ENCODE results near the gene ITK. TPM values are rescaled to one million over a fixed set of nuclear protein-coding genes. Genes with fewer than 3 reads are reported as not detected.

The ITK gene
- total and polyA plus RNA-seq, 5 donors from 2014 or later = 146 to 550 (median 169) TPM

- no peaks in the 10 kb centered on the region for H3K27me3 Mint-ChIP-seq
- H3K36me3 Mint-ChIP-seq = peaks cover 78% of the 10 kb centered on the region
- H3K4me3 ChIP-seq (ENCODE audit: low read depth, low read length) = peak overlapping the region; percentile 100
- no peaks in the 10 kb centered on the region for H3K27me3 ChIP-seq (ENCODE audit: control insufficient read depth, insufficient read depth, low read length)
- H3K9me3 ChIP-seq (ENCODE audit: control insufficient read depth in 2 of 2, low read length in 2 of 2) = no peaks in the 10 kb centered on the region
- peak overlapping the region; percentile 95 to 99 (median 99) for H3K4me3 Mint-ChIP-seq
- peaks cover 21 to 61% (median 39%) of the 10 kb centered on the region in 4 donors for H3K4me1 Mint-ChIP-seq
- H3K27ac ChIP-seq (ENCODE audit: insufficient read depth, low read length, poor library complexity, severe bottlenecking) = peak overlapping the region; percentile 90
- peak overlapping the region; percentile 84 to 96 (median 96) for H3K27ac Mint-ChIP-seq
- H3K4me1 ChIP-seq (ENCODE audit: control insufficient read depth, insufficient read depth, low read length, poor library complexity, severe bottlenecking) = peaks cover 75% of the 10 kb centered on the region
- DNase-seq (no peak), ATAC-seq (ENCODE audit: low read depth in 2 of 2) (no peak)
- peaks cover 79% of the 10 kb centered on the region for H3K36me3 ChIP-seq (ENCODE audit: control insufficient read depth, insufficient read depth, low read length)
- peaks cover 0 to 2% (median 0%) of the 10 kb centered on the region in 7 donors for H3K9me3 Mint-ChIP-seq
These were observed 5.8 kb downstream of the ITK start for GRCh38 chr5:157186309-157187045.

GRCh38 chr5:157187046-157187754, 6.6 kb downstream of the ITK start:
- ATAC-seq (ENCODE audit: low read depth in 2 of 2) = peak in 1 of 2 donors; percentile 9
- H3K27ac Mint-ChIP-seq = peak overlapping the region; percentile 84 to 97 (median 96)
- H3K4me3 ChIP-seq (ENCODE audit: low read depth, low read length) = peak overlapping the region; percentile 100

GRCh38 chr5:157188270-157188669, 7.6 kb downstream of the ITK start:
- H3K9me3 ChIP-seq (ENCODE audit: control insufficient read depth in 2 of 2, low read length in 2 of 2) = no peaks in the 10 kb centered on the region
- H3K36me3 ChIP-seq (ENCODE audit: control insufficient read depth, insufficient read depth, low read length) = peaks cover 79% of the 10 kb centered on the region
- ATAC-seq (ENCODE audit: low read depth in 2 of 2) (peak in 1 of 2 donors; percentile 24), DNase-seq (no peak)
- H3K4me1 Mint-ChIP-seq = peaks cover 29 to 77% (median 55%) of the 10 kb centered on the region in 4 donors
- peaks cover 93% of the 10 kb centered on the region for H3K4me1 ChIP-seq (ENCODE audit: control insufficient read depth, insufficient read depth, low read length, poor library complexity, severe bottlenecking)
- peaks cover 78% of the 10 kb centered on the region for H3K36me3 Mint-ChIP-seq
- no peaks in the 10 kb centered on the region for H3K27me3 Mint-ChIP-seq
- H3K27ac Mint-ChIP-seq = peak overlapping the region; percentile 84 to 97 (median 96)
- peaks cover 0 to 2% (median 0%) of the 10 kb centered on the region in 7 donors for H3K9me3 Mint-ChIP-seq
- no peaks in the 10 kb centered on the region for H3K27me3 ChIP-seq (ENCODE audit: control insufficient read depth, insufficient read depth, low read length)
- H3K27ac ChIP-seq (ENCODE audit: insufficient read depth, low read length, poor library complexity, severe bottlenecking) = peak overlapping the region; percentile 90
- peak overlapping the region; percentile 100 for H3K4me3 ChIP-seq (ENCODE audit: low read depth, low read length)
- peak overlapping the region; percentile 95 to 99 (median 99) for H3K4me3 Mint-ChIP-seq

More at GRCh38 chr5:157187046-157187754, 6.6 kb downstream of the ITK start:
- Mint-ChIP-seq H3K4me3 (peak overlapping the region; percentile 95 to 99 (median 99)), H3K4me1 (peaks cover 27 to 68% (median 46%) of the 10 kb centered on the region in 4 donors), H3K9me3 (peaks cover 0 to 2% (median 0%) of the 10 kb centered on the region in 7 donors), H3K36me3 (peaks cover 78% of the 10 kb centered on the region), H3K27me3 (no peaks in the 10 kb centered on the region)
- no peak for DNase-seq
- Histone ChIP-seq H3K27ac (ENCODE audit: insufficient read depth, low read length, poor library complexity, severe bottlenecking) (peak overlapping the region; percentile 90), H3K27me3 (ENCODE audit: control insufficient read depth, insufficient read depth, low read length) (no peaks in the 10 kb centered on the region), H3K9me3 (ENCODE audit: control insufficient read depth in 2 of 2, low read length in 2 of 2) (no peaks in the 10 kb centered on the region), H3K4me1 (ENCODE audit: control insufficient read depth, insufficient read depth, low read length, poor library complexity, severe bottlenecking) (peaks cover 82% of the 10 kb centered on the region), H3K36me3 (ENCODE audit: control insufficient read depth, insufficient read depth, low read length) (peaks cover 74% of the 10 kb centered on the region)

GRCh38 chr5:157189223-157189622, 8.6 kb downstream of the ITK start:
- H3K36me3 ChIP-seq (ENCODE audit: control insufficient read depth, insufficient read depth, low read length) = peaks cover 71% of the 10 kb centered on the region
- DNase-seq (peak in 1 of 3 donors; percentile 57), ATAC-seq (ENCODE audit: low read depth in 2 of 2) (peak in 1 of 2 donors; percentile 15)
- Mint-ChIP-seq H3K4me1 (peaks cover 39 to 86% (median 64%) of the 10 kb centered on the region in 4 donors), H3K27ac (peak overlapping the region; percentile 84 to 97 (median 96)), H3K36me3 (peaks cover 76% of the 10 kb centered on the region), H3K27me3 (no peaks in the 10 kb centered on the region), H3K4me3 (peak overlapping the region; percentile 95 to 99 (median 99)), H3K9me3 (peaks cover 0 to 2% (median 0%) of the 10 kb centered on the region in 7 donors)
- H3K27ac ChIP-seq (ENCODE audit: insufficient read depth, low read length, poor library complexity, severe bottlenecking) = peak overlapping the region; percentile 90
- peak overlapping the region; percentile 100 for H3K4me3 ChIP-seq (ENCODE audit: low read depth, low read length)
- H3K9me3 ChIP-seq (ENCODE audit: control insufficient read depth in 2 of 2, low read length in 2 of 2) = no peaks in the 10 kb centered on the region
- H3K4me1 ChIP-seq (ENCODE audit: control insufficient read depth, insufficient read depth, low read length, poor library complexity, severe bottlenecking) = peaks cover 99% of the 10 kb centered on the region
- no peaks in the 10 kb centered on the region for H3K27me3 ChIP-seq (ENCODE audit: control insufficient read depth, insufficient read depth, low read length)

- peaks cover 98% of the 10 kb centered on the region for H3K4me1 ChIP-seq (ENCODE audit: control insufficient read depth, insufficient read depth, low read length, poor library complexity, severe bottlenecking)
- peak; percentile 23 to 78 (median 74) for DNase-seq
These were observed 13.2 kb downstream of the ITK start for GRCh38 chr5:157193699-157194424.

DNA sequence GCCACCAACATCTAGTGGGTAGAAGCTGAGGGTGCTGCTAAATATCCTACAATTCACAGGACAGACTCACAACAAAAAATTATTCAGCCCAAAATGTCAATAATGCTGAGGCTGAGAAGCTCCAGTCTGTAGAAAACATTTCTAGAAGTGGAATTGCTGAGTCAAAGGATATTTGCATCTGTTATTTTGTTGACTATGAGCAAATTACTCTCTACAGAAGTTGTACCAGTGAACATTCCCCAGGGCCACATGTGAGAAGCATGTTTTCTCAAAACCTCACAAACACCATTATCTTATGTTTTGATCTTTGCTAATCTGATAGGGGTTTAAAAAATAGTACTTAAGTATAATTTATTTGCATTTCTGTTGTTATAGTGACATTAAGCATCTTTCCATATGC, 15.4 kb downstream of the ITK start:
- peak overlapping the region; percentile 100 for H3K4me3 ChIP-seq (ENCODE audit: low read depth, low read length)
- H3K4me1 ChIP-seq (ENCODE audit: control insufficient read depth, insufficient read depth, low read length, poor library complexity, severe bottlenecking) = peaks cover 98% of the 10 kb centered on the region
- H3K9me3 ChIP-seq (ENCODE audit: control insufficient read depth in 2 of 2, low read length in 2 of 2) = no peaks in the 10 kb centered on the region
- H3K27ac ChIP-seq (ENCODE audit: insufficient read depth, low read length, poor library complexity, severe bottlenecking) = peak overlapping the region; percentile 90
- Mint-ChIP-seq H3K9me3 (no peaks in the 10 kb centered on the region), H3K4me1 (peaks cover 61 to 95% (median 77%) of the 10 kb centered on the region in 4 donors), H3K36me3 (peaks cover 74% of the 10 kb centered on the region), H3K4me3 (peak overlapping the region; percentile 69 to 93 (median 80)), H3K27me3 (no peaks in the 10 kb centered on the region), H3K27ac (peak overlapping the region; percentile 15 to 93 (median 92))
- peaks cover 68% of the 10 kb centered on the region for H3K36me3 ChIP-seq (ENCODE audit: control insufficient read depth, insufficient read depth, low read length)
- ATAC-seq (ENCODE audit: low read depth in 2 of 2) (peak in 1 of 2 donors; percentile 19), DNase-seq (peak; percentile 31 to 68 (median 67))
- H3K27me3 ChIP-seq (ENCODE audit: control insufficient read depth, insufficient read depth, low read length) = no peaks in the 10 kb centered on the region

More at GRCh38 chr5:157193699-157194424, 13.2 kb downstream of the ITK start:
- Mint-ChIP-seq H3K27ac (peak overlapping the region; percentile 93 to 96 (median 95)), H3K4me3 (peak overlapping the region; percentile 87 to 95 (median 92)), H3K4me1 (peaks cover 59 to 92% (median 76%) of the 10 kb centered on the region in 4 donors), H3K27me3 (no peaks in the 10 kb centered on the region), H3K36me3 (peaks cover 75% of the 10 kb centered on the region), H3K9me3 (peaks cover 0 to 2% (median 0%) of the 10 kb centered on the region in 7 donors)
- no peaks in the 10 kb centered on the region for H3K27me3 ChIP-seq (ENCODE audit: control insufficient read depth, insufficient read depth, low read length)
- H3K36me3 ChIP-seq (ENCODE audit: control insufficient read depth, insufficient read depth, low read length) = peaks cover 64% of the 10 kb centered on the region
- no peaks in the 10 kb centered on the region for H3K9me3 ChIP-seq (ENCODE audit: control insufficient read depth in 2 of 2, low read length in 2 of 2)
- H3K4me3 ChIP-seq (ENCODE audit: low read depth, low read length) = peak overlapping the region; percentile 100
- H3K27ac ChIP-seq (ENCODE audit: insufficient read depth, low read length, poor library complexity, severe bottlenecking) = peak overlapping the region; percentile 90
- ATAC-seq (ENCODE audit: low read depth in 2 of 2) = peak; percentile 54 to 58

DNA sequence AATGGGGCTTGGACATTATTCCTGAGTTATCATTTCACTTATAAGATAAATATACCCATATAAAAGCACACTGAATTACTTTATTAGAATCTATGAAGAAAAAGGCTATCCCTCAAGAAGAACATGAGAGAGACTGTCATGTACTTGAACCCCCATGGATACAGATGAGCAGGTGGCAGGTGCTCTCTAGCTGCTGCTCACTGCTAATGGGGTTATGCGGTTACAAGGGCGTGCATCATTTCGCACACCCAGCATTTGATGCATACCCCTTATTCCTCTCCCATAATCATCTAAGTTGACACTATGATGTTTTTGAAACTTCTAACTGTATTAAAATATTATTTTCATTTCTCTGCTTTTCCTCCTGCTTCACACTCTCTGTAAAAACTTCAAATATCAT, 16.4 kb downstream of the ITK start:
- ATAC-seq (ENCODE audit: low read depth in 2 of 2) (peak; percentile 33 to 45), DNase-seq (peak; percentile 34 to 64 (median 62))
- Histone ChIP-seq H3K9me3 (ENCODE audit: control insufficient read depth in 2 of 2, low read length in 2 of 2) (no peaks in the 10 kb centered on the region), H3K36me3 (ENCODE audit: control insufficient read depth, insufficient read depth, low read length) (peaks cover 71% of the 10 kb centered on the region), H3K4me3 (ENCODE audit: low read depth, low read length) (peak overlapping the region; percentile 100), H3K27ac (ENCODE audit: insufficient read depth, low read length, poor library complexity, severe bottlenecking) (peak overlapping the region; percentile 90), H3K4me1 (ENCODE audit: control insufficient read depth, insufficient read depth, low read length, poor library complexity, severe bottlenecking) (peaks cover 98% of the 10 kb centered on the region), H3K27me3 (ENCODE audit: control insufficient read depth, insufficient read depth, low read length) (no peaks in the 10 kb centered on the region)
- Mint-ChIP-seq H3K4me1 (peaks cover 56 to 97% (median 78%) of the 10 kb centered on the region in 4 donors), H3K27me3 (no peaks in the 10 kb centered on the region), H3K9me3 (no peaks in the 10 kb centered on the region), H3K36me3 (peaks cover 73% of the 10 kb centered on the region), H3K4me3 (peak overlapping the region; percentile 76 to 93 (median 83)), H3K27ac (peak overlapping the region; percentile 90 to 93 (median 92))

Measured in CD4-positive, CD25-positive, alpha-beta regulatory T cell (primary cell).